SK-N-SH treated with all-trans-retinoic acid at 6 μM for 48 hours (cell line): ENCODE results near the gene SLAIN2.

Source experiments
- ARNTL ChIP-seq: fragments of 450-650 bp; formaldehyde crosslinking; IDR thresholded peaks from 2 replicates; pipeline ENCODE4 v1.5.0; 2020; ENCODE audit warnings: low read depth, mild to moderate bottlenecking, moderate library complexity, borderline replicate concordance
- PATZ1 ChIP-seq: fragments of 250-450 bp; sonication (Bioruptor Pico); IDR thresholded peaks from 2 replicates; pipeline ENCODE4 v1.8.0; 2020; ENCODE audit warnings: mild to moderate bottlenecking, moderate library complexity, borderline replicate concordance
- RARB ChIP-seq: fragments of 250-450 bp; sonication (Bioruptor Pico); IDR thresholded peaks from 2 replicates; pipeline ENCODE4 v1.8.0; 2021; ENCODE audit warnings: mild to moderate bottlenecking, moderate library complexity
- SNAI2 ChIP-seq: fragments of 250-450 bp; sonication (Bioruptor Pico); IDR thresholded peaks from 2 replicates; pipeline ENCODE4 v1.5.0; 2020; ENCODE audit warnings: mild to moderate bottlenecking, moderate library complexity
- ZFP3 ChIP-seq: fragments of 250-450 bp; sonication (Bioruptor Pico); IDR thresholded peaks from 2 replicates; pipeline ENCODE4 v1.5.0; 2020; ENCODE audit warnings: mild to moderate bottlenecking, moderate library complexity
- ZNF565 ChIP-seq: fragments of 450-650 bp; formaldehyde crosslinking; conservative IDR thresholded peaks from 2 replicates; pipeline ENCODE4 v1.5.0; 2020; ENCODE audit warnings: low read depth, mild to moderate bottlenecking, moderate library complexity
- ZNF8 ChIP-seq: fragments of 450-650 bp; formaldehyde crosslinking; IDR thresholded peaks from 2 replicates; pipeline ENCODE4 v1.5.0; 2020; ENCODE audit warnings: mild to moderate bottlenecking, moderate library complexity
- TF ChIP-seq, protein P1 (sequence below): fragments of 250-450 bp; sonication (Bioruptor Pico); IDR thresholded peaks from 2 replicates; pipeline ENCODE4 v1.5.0; 2020; ENCODE audit warnings: mild to moderate bottlenecking, moderate library complexity
- TF ChIP-seq, protein P2 (sequence below): fragments of 250-450 bp; sonication (Bioruptor Pico); IDR thresholded peaks from 2 replicates; pipeline ENCODE4 v1.8.0; 2021; ENCODE audit warnings: low read depth, mild to moderate bottlenecking, moderate library complexity, borderline replicate concordance

- TF ChIP-seq RARB = no peak
- TF ChIP-seq ZNF8 (CRISPR knock-in tag) = no peak
- no peak for TF ChIP-seq ARNTL (CRISPR knock-in tag)
- TF ChIP-seq, protein P1, sequence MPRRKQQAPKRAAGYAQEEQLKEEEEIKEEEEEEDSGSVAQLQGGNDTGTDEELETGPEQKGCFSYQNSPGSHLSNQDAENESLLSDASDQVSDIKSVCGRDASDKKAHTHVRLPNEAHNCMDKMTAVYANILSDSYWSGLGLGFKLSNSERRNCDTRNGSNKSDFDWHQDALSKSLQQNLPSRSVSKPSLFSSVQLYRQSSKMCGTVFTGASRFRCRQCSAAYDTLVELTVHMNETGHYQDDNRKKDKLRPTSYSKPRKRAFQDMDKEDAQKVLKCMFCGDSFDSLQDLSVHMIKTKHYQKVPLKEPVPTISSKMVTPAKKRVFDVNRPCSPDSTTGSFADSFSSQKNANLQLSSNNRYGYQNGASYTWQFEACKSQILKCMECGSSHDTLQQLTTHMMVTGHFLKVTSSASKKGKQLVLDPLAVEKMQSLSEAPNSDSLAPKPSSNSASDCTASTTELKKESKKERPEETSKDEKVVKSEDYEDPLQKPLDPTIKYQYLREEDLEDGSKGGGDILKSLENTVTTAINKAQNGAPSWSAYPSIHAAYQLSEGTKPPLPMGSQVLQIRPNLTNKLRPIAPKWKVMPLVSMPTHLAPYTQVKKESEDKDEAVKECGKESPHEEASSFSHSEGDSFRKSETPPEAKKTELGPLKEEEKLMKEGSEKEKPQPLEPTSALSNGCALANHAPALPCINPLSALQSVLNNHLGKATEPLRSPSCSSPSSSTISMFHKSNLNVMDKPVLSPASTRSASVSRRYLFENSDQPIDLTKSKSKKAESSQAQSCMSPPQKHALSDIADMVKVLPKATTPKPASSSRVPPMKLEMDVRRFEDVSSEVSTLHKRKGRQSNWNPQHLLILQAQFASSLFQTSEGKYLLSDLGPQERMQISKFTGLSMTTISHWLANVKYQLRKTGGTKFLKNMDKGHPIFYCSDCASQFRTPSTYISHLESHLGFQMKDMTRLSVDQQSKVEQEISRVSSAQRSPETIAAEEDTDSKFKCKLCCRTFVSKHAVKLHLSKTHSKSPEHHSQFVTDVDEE (CRISPR knock-in tag) = no peak
- no peak for TF ChIP-seq SNAI2
- TF ChIP-seq ZNF565 (CRISPR knock-in tag) = no peak
- TF ChIP-seq ZFP3 = no peak
- no peak for TF ChIP-seq PATZ1
- TF ChIP-seq, protein P2, sequence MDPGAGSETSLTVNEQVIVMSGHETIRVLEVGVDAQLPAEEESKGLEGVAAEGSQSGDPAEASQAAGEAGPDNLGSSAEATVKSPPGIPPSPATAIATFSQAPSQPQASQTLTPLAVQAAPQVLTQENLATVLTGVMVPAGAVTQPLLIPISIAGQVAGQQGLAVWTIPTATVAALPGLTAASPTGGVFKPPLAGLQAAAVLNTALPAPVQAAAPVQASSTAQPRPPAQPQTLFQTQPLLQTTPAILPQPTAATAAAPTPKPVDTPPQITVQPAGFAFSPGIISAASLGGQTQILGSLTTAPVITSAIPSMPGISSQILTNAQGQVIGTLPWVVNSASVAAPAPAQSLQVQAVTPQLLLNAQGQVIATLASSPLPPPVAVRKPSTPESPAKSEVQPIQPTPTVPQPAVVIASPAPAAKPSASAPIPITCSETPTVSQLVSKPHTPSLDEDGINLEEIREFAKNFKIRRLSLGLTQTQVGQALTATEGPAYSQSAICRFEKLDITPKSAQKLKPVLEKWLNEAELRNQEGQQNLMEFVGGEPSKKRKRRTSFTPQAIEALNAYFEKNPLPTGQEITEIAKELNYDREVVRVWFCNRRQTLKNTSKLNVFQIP = no peak
Observed at GRCh38 chr4:48403779-48404178, 62.5 kb downstream of the SLAIN2 start.
